ENCODE data around the gene TNIP2. TPM values are rescaled to one million over a fixed set of nuclear protein-coding genes. Genes with fewer than 3 reads are reported as not detected.

The TNIP2 gene
- total RNA-seq, 2 experiments from 2014 or later: 26.2 to 32.1 TPM

DNA sequence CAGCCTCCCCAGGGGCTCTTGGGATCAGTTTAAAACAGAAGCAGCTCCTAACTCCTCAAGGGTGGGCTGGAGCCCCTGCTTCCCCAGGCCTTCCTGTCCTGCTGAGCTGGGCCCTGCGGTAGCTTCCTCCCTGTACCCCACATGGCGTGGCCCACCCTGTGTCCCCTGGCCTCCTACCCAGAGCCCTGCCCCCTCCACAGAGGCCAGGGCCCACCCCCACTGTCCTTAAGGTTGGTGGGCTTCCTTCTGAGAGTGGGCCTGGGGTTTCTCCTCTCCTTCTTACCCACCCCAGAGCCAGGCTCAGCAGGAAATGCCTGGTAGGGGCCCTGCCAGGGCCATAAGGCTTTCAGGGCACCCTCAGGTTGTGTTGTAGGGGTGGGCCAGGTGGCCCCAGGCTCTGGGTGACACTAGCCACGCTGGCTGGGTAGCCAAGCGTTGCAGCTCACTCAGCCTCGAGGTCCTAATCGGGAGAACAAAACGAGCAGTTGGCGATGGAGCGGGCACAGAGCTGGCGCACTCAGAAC, 48.4 kb upstream of the TNIP2 start:
- intact Hi-C loops (cut with micrococcal nuclease; ENCODE audit: unreplicated experiment): no loop called here
- Histone ChIP-seq H2AFZ (ENCODE audit: low read length) (no peak overlapping the region), H4K20me1 (ENCODE audit: insufficient read depth, low read length) (no peaks in the 10 kb centered on the region), H3K4me3 (ENCODE audit: low read depth, low read length, poor library complexity, severe bottlenecking) (no peak overlapping the region), H3K4me2 (ENCODE audit: low read length) (no peak overlapping the region), H3K9me3 (ENCODE audit: low read length) (no peaks in the 10 kb centered on the region), H3K9me2 (ENCODE audit: insufficient read depth, low read length) (no peaks in the 10 kb centered on the region), H3K36me3 (ENCODE audit: insufficient read depth, low read length) (no peaks in the 10 kb centered on the region), H3K27ac (ENCODE audit: low read depth, low read length, poor library complexity, severe bottlenecking) (no peak overlapping the region), H3K4me1 (ENCODE audit: insufficient read depth, low read length, poor library complexity, severe bottlenecking) (peaks cover 17% of the 10 kb centered on the region), H3K79me2 (ENCODE audit: insufficient read depth, low read depth, low read length) (no peaks in the 10 kb centered on the region)
- CTCF ChIA-PET (ENCODE audit: unreplicated experiment): interaction anchor here (0.6 kb wide), 1 partner anchor 14 kb away, joined by 3 read pairs; no protein-coding TSS in a partner anchor
- POLR2A ChIA-PET: interaction anchor here (1.0 kb wide), 1 partner anchor 19 kb away, joined by 3 read pairs; no protein-coding TSS in a partner anchor
- DNase-seq (ENCODE audit: low spot score): no peak
- no TSS peak for BruUV-seq (replicated peaks)
- TF ChIP-seq EZH2phosphoT487 (IDR thresholded peaks at IDR 0.05; ENCODE audit: borderline replicate concordance, low read depth, low read length): no peak
- TF ChIP-seq, protein P1, sequence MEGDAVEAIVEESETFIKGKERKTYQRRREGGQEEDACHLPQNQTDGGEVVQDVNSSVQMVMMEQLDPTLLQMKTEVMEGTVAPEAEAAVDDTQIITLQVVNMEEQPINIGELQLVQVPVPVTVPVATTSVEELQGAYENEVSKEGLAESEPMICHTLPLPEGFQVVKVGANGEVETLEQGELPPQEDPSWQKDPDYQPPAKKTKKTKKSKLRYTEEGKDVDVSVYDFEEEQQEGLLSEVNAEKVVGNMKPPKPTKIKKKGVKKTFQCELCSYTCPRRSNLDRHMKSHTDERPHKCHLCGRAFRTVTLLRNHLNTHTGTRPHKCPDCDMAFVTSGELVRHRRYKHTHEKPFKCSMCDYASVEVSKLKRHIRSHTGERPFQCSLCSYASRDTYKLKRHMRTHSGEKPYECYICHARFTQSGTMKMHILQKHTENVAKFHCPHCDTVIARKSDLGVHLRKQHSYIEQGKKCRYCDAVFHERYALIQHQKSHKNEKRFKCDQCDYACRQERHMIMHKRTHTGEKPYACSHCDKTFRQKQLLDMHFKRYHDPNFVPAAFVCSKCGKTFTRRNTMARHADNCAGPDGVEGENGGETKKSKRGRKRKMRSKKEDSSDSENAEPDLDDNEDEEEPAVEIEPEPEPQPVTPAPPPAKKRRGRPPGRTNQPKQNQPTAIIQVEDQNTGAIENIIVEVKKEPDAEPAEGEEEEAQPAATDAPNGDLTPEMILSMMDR (conservative IDR thresholded peaks at IDR 0.05; ENCODE audit: low read length): no peak

DNA sequence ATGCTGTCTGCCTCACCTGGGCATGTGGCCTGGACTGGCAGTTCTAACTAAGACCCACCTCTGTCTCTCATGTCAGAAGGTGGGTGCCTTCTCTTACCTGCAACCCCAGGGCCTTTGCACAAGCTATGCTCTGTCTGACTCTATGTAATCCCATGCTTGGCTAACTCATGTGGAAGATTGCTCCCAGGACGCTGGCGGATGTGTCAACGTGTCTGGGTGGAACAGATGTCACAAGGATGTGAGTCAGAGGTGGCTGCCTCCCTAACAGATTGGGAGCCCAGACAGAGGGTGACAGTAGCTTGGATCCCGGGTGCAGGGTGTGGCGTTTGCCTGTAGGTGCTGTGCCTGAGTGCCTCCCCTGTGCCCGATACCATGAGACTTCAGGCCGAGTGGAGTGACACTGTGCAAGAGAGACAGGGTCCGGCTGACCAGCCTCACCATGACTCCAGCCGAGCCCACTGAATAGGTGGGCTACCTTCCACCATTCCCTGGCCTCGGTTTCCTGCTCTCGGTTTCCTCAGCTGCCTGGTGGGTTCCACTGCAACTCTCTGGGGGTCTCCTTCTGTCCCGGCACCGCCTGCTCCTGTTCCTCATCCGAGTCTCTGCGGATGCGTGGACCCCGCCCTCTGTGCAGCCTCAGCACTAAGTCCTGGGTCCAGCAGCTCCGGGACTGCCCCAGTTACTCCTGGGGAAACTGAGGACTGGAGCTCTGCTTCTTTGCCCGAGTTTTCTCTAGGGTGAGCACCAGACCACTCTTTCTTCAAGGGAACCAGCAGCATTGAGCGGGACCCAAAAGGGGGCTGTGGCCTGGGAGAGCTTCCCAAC, 47.7 kb upstream of the TNIP2 start:
- H3K9me2 ChIP-seq (ENCODE audit: insufficient read depth, low read length): no peaks in the 10 kb centered on the region
- TF ChIP-seq EZH2phosphoT487 (IDR thresholded peaks at IDR 0.05; ENCODE audit: borderline replicate concordance, low read depth, low read length): no peak
- TF ChIP-seq, protein P1 (conservative IDR thresholded peaks at IDR 0.05; ENCODE audit: low read length): no peak
- no peak for DNase-seq (ENCODE audit: low spot score)
- no peaks in the 10 kb centered on the region for H3K9me3 ChIP-seq (ENCODE audit: low read length)
- intact Hi-C loops (cut with micrococcal nuclease; ENCODE audit: unreplicated experiment): no loop called here
- no TSS peak for BruUV-seq (replicated peaks)
- no peak overlapping the region for H3K4me3 ChIP-seq (ENCODE audit: low read depth, low read length, poor library complexity, severe bottlenecking)
- H3K4me2 ChIP-seq (ENCODE audit: low read length): no peak overlapping the region
- H2AFZ ChIP-seq (ENCODE audit: low read length): no peak overlapping the region
- H4K20me1 ChIP-seq (ENCODE audit: insufficient read depth, low read length): no peaks in the 10 kb centered on the region
- H3K4me1 ChIP-seq (ENCODE audit: insufficient read depth, low read length, poor library complexity, severe bottlenecking): peaks cover 24% of the 10 kb centered on the region
- no peak overlapping the region for H3K27ac ChIP-seq (ENCODE audit: low read depth, low read length, poor library complexity, severe bottlenecking)
- H3K79me2 ChIP-seq (ENCODE audit: insufficient read depth, low read depth, low read length): no peaks in the 10 kb centered on the region
- no peaks in the 10 kb centered on the region for H3K36me3 ChIP-seq (ENCODE audit: insufficient read depth, low read length)
- CTCF ChIA-PET (ENCODE audit: unreplicated experiment): interaction anchor here (0.6 kb wide), 1 partner anchor 14 kb away, joined by 3 read pairs; no protein-coding TSS in a partner anchor
- POLR2A ChIA-PET: interaction anchor here (1.0 kb wide), 1 partner anchor 18 kb away, joined by 3 read pairs; no protein-coding TSS in a partner anchor
